ENCODE measurements around the gene COPE. TPM values are rescaled to one million over a fixed set of nuclear protein-coding genes. Genes with fewer than 3 reads are reported as not detected.
A peak's percentile ranks its signal among the peaks of the same experiment; 100 is the strongest.

The COPE gene
- total and polyA plus RNA-seq, 2 of the 4 experiments (the other 2 are of a cell fraction) = 347 to 461 TPM

DNA sequence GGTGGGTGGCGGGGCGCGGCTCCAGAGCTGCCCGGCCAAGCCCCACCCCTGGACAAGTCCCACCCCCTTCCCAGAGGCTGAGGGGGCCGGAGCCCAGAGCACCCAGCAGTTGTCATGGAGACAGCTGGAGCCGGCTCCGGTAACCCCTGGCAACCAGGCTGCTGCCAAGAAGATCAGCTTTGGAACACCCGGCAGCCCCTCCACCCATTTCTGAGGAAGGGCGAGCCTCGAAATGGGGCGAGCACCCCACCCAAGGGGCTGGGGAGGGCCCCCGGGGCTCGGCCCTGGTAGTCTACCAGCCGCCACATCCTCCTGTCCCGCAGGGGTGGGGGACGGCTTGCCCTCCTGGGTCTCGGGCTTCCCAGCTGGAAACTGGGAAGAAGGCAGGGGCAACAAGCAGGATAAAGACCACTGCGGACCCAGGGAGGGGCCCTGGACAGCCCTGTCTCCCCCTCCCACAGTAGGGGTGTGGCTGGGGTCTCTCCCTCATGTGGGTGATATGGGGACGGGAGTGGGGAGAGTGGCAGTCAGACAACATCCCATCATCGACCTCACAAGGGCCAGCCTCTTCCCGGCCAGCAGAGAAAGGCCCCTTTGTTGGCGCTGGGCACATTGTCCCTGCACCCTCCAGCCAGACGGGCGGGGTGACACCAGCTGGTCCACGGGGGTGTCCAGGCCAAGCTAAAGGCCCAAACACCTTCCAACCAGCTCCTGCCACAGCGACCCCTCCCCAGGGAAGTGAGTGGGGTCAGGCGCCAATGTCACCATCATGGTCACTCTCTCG lies 24.7 kb downstream of the COPE start:
- Histone ChIP-seq H3K14ac (replicated peaks; ENCODE audit: low read depth, low read length) (no peak overlapping the region), H3K18ac (ENCODE audit: low read depth, low read length) (no peak overlapping the region), H3K23ac (ENCODE audit: low read depth, low read length) (no peak overlapping the region), H3K9me3 (ENCODE audit: control insufficient read depth, insufficient read depth, low read length) (no peaks in the 10 kb centered on the region), H2BK20ac (ENCODE audit: low read depth, low read length) (no peak overlapping the region), H2BK120ac (ENCODE audit: low read depth, low read length) (no peak overlapping the region), H3K4ac (ENCODE audit: low read depth, low read length) (no peak overlapping the region), H3K79me1 (ENCODE audit: low read depth in 1 of 2, low read length in 2 of 2) (no peaks in the 10 kb centered on the region), H3K27me3 (ENCODE audit: control insufficient read depth, insufficient read depth, low read length) (peaks cover 7% of the 10 kb centered on the region; the same call in 1 of the 2 replicates), H4K91ac (ENCODE audit: insufficient read depth, low read depth, low read length) (no peak overlapping the region), H3K9me1 (ENCODE audit: insufficient read depth, low read length) (no peaks in the 10 kb centered on the region), H4K5ac (ENCODE audit: low read depth, low read length) (no peak overlapping the region), H3K4me3 (ENCODE audit: insufficient read depth, low read depth, low read length) (peak overlapping the region; percentile 47), H3K36me3 (ENCODE audit: control insufficient read depth, insufficient read depth, low read length) (peaks cover 8% of the 10 kb centered on the region; the same call in 1 of the 2 replicates), H2AK9ac (replicated peaks; ENCODE audit: low read depth, low read length, poor library complexity) (peak overlapping the region; percentile 33), H2AFZ (replicated peaks; ENCODE audit: low read length, poor library complexity) (peak overlapping the region; percentile 89), H3K9ac (ENCODE audit: low read depth, low read length) (no peak overlapping the region), H2AK5ac (ENCODE audit: low read depth, low read length) (no peak overlapping the region), H3K56ac (ENCODE audit: extremely low read depth, insufficient read depth, low read length) (no peak overlapping the region), H3K4me1 (ENCODE audit: control insufficient read depth, insufficient read depth, low read length) (peaks cover 8% of the 10 kb centered on the region; the same call in 1 of the 2 replicates), H3K27ac (ENCODE audit: insufficient read depth, low read length) (no peak overlapping the region), H4K8ac (ENCODE audit: low read depth in 2 of 2, low read length in 2 of 2) (no peak overlapping the region), H3K4me2 (ENCODE audit: low read depth, low read length) (peak overlapping the region; percentile 80; the same call in 1 of the 2 replicates), H2BK15ac (ENCODE audit: low read depth, low read length) (no peak overlapping the region), H4K20me1 (ENCODE audit: insufficient read depth, low read length) (peaks cover 19% of the 10 kb centered on the region), H2BK5ac (ENCODE audit: low read depth, low read length, poor library complexity, severe bottlenecking) (no peak overlapping the region)
- intact Hi-C loops (cut with micrococcal nuclease) = no loop called here
- in situ Hi-C loops (cut with MboI; ENCODE audit: low sequenced_read_pairs) = no loop called here
- ATAC-seq (ENCODE audit: low read depth) (peak; percentile 15), DNase-seq (peak; percentile 35)
- WGBS, 2 experiments (ENCODE audit: extremely low coverage in 2 of 2, insufficient read length in 1 of 2) = 10% methylated on average over 5 of the region's 28 CpGs; no CpG with 5 or more reads in 1 of the 2 experiments
- dilution Hi-C loops (cut with HindIII; ENCODE audit: low sequenced_read_pairs, unreplicated experiment) = no loop called here
- TF ChIP-seq MXI1 (IDR thresholded peaks at IDR 0.05; ENCODE audit: borderline replicate concordance, low read depth, low read length) (no peak), NFE2L2 (IDR thresholded peaks at IDR 0.05; ENCODE audit: low read depth, low read length) (no peak), POLR2A (IDR thresholded peaks at IDR 0.05; ENCODE audit: low read depth, low read length) (no peak), MAFK (IDR thresholded peaks at IDR 0.05; ENCODE audit: low read depth, low read length) (no peak)
- POLR2A ChIA-PET (ENCODE audit: unreplicated experiment) = no interaction called here
- BruUV-seq (replicated peaks) = no TSS peak
- CTCF ChIA-PET = interaction anchor here (0.6 kb wide), 1 partner anchor 78 kb away, joined by 3 read pairs; no protein-coding TSS in a partner anchor
